HG02884 (cell line): ENCODE measurements around the gene GABRG3.

ENCODE experiments used
- ATAC-seq: cut with Tn5 transposase; IDR thresholded peaks from one replicate; pipeline ENCODE4 v1.9.1; 2021; ENCODE audit warnings: mild to moderate bottlenecking, moderate library complexity; ENCODE audit not compliant: unreplicated experiment

Gene GABRG3

DNA sequence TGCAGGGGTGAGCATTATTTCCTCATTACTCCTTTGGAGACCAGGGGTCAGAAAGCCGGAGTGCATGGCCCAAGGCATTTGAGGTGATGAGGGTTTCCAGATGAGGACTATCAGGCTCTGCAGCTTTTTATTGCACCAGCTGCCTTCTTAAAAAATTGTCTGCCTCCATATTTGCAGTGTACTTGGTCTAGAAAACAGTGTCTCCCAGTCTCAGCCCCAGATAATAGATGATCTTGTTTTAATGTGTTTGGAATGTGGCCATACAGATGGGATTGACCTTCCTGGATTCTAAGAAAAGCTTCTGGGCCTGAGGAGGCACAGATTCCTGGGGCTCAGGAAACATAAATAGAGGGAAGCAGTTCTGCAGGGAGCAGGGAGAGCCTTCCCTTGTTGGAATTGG lies 123.3 kb downstream of the GABRG3 start:
- no peak for ATAC-seq

DNA sequence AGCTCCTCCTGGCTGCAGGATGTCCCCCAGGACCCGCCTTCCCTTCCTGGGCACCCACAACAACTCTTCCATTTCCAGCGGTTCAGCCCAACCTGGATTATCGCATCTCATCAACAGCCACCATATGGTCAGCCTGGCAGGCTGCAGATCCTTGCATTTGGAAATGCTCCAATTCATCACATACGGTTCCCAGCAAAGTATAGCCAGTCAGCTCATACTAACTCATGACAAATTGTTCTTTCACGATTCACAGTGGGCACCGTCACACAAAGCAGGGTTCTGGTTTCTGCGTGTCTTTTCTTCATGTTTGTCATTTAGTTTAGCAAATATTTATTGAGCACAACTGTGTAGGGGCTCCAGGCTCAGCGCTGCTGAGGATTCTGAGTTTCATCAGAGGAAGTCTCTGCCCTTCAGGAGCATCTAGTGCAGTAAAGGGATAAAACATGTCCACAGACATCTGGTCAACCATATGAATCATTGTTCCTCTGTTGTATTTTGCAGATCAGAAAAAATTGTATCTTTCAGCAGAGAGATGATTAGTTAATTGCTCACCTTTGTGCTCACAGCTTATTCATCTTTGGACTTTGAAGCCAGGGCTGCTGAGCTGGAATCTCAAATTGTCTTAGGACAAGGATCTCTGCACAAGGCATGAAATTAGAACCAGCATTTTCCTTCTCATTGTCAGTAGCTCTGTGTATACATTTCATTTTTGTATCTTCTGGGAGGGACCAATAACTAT lies 125.1 kb downstream of the GABRG3 start:
- ATAC-seq, result no peak

DNA sequence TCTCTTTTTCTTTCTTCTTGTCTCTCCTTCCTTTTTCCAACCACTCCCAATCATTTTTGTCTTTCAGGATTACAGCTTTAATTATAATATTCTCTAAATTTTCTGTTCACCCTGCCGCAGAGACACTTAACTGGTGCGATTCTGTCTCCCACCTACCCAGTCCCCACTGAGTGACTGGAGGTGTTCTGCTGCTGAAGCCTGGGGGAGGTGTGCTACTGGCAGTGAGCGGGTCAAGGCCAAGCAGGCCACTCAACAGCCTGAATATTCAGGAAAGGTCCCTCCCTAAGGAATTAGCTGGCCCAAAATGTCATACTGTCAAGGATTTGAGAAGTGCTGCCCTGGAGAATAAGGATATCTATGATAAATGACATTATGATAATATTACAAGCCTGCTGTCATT lies 126.5 kb downstream of the GABRG3 start:
- no peak for ATAC-seq

DNA sequence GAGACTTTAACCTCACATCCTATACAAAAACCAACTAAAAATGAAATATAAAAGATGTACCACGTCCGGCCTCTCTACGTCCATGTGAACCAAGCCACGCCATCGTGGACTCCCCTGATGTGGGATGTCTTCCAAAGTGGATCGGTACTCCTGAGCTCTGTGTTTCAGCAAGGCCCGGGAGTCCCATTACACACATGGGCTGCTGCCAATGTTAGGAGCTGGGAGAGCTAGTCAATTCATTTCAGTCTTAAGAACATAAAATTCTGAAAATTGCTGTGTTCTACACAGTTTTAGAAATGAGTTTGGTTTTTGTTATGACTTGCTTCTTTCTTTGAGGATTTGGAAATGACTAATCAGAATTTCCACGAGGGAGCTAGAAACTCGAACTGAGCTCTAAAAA lies 131.0 kb downstream of the GABRG3 start:
- ATAC-seq, result no peak

DNA sequence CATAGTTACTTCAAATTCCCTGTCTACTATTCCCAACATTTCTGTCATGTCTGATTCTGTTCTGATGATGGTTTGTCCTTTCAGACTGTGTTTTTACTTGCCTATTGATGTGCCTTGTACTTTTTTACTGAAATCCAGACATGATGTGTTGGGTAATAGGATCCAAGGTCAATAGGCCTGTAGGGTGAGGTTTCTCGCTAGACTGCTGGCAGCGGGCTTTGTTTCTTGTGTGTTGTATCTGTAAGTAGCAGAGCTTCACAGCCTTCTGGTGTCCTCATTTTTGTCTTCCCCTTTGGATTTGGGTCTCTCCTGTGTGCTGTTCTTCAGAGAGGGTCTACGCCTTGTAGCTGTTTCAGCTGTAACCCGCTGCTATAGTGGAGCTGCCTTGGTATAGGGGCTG lies 140.3 kb downstream of the GABRG3 start:
- no peak for ATAC-seq

DNA sequence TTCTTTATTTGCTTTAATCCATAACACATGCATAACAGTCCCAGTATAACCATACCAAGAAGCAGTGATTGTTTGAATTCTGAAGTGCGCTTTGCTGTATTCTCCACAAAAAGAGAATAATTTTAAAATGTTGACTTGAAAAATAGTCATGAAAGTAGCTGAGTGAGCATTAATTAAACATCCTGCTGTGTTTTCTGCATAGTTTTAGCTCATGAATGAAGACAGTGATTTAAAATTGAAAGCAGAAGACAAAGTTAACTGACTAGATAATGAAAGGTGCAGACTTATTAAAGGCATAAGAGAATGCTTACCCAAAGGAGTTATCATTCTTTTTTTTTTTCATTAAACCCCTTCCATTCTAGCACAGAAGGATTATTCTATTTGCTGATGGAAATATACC lies 143.5 kb downstream of the GABRG3 start:
- ATAC-seq, result no peak

DNA sequence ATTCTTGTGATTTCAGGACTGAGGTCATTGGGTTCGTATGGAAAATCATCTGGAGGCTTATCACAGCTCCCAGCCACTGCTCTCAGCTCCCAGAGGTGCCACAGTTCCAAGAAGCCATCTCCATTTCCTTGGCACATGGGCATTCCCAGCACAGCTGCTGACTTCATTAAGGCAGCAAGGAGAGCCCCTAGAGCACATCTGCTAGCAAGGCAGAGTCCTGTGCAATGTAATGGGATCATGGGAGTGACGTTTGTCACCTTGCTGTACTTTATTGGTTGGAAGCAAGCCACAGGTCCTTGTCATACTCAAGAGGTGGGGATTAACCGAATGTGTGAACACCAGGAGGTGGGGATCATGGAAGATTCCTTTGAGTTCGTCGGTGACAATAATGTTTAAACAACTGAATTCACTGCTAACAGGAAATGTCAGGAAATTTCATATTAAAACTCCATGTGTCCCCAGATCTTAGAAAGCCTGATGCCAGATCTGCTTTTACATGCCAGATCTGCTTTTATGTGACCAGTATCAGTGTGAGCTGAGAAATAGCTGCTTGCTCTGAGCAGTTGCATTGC lies 148.8 kb downstream of the GABRG3 start:
- ATAC-seq, result no peak

DNA sequence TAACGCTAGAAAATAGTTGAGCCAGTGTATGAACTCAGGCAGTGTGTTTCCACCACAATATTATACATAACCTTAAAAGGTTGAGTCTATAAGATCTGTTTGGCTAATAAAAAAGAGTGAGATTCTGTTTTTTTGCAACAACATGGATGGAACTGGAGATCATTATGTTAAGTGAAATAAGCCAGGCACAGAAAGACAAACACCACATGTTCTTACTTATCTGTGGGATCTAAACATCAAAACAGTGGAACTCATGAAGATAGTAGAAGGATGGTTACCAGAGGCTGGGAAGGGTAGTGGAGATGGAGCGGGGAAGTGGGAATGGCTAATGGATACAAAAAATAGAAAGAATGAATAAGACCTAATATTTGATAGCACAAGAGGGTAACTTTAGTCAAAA lies 150.7 kb downstream of the GABRG3 start:
- ATAC-seq, result no peak

DNA sequence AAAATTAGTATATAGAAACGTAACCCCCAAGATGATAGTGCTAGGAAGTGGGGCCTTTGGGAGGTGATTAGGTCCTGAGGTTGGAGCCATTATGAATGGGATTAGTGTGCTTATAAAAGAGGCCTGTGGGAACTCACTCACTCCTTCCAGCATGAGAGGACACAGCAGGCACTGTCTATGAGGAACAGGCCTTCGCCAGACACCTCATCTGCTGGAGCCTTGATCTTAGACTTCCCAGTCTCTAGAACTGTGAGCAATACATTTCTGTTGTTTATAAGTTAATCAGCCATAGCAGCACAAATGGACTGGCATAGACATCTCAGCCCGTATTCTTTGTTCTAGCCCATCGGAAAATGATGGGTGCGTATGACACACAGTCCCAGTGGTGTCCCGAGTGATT lies 152.3 kb downstream of the GABRG3 start:
- no peak for ATAC-seq

DNA sequence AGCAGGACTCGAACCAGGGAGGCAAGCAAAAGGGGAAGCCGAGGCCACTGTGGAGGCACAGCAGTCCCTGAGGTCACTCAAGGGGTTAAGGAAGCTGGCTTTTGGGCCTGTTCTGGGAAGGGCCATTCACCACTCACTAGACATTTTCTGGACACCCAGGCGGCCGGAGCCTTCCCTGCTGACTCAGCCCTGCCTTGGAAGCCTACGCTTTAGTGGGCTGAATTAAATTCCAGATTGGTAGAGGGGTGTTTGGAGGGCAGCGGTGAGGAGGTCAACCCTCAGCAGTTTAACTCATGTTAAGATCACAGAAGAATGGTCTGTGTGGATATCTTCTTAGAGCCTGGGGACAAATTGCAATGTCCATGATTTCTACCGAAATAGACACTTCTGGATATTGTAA lies 152.8 kb downstream of the GABRG3 start:
- ATAC-seq, result no peak

DNA sequence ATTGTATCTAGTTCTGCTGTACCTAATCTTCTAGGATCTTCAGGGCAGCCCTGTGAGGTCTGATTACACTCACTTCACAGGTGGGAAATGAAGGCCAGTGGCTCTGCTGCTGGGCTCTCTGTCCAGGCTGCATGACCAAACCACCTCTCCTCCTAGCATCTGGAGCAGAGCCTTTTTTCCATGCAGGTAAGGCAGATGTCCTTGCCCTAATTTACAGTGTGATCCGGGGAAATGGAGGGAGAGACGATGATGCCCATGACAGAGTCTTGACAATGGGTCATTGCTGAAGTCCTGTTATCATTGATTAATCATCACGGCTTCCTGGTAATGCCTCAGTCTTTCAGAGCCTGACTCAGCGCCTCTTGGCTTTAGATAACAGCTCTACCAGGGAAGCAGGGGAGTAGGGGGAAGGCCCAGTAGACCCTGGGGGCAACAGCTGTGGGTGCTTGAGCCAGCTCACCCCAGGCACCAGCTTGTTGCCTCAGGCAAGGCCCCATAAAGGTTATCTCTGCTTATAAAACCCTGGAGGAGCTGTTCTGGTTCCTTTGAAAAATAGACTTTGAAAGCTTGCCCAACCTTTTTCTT lies 153.4 kb downstream of the GABRG3 start:
- ATAC-seq, result no peak

DNA sequence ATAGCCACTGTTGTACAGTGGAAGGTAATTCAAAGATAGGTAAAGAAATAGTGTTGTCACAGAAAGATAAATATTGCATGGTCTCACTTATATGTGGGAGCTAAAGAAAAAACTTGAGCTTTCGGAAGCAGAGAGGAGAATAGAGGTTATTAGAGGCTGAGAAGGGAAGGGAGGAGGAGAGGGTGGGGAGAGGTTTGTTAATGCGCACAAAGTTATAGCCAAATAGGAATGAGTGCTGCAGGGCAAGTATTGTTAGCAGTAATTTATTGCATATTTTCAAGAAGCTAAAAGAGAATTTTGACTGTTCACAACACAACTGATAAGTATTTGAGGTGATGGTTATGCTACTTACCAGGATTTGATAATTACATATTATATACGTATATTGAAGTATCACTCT lies 154.2 kb downstream of the GABRG3 start:
- ATAC-seq, result no peak

DNA sequence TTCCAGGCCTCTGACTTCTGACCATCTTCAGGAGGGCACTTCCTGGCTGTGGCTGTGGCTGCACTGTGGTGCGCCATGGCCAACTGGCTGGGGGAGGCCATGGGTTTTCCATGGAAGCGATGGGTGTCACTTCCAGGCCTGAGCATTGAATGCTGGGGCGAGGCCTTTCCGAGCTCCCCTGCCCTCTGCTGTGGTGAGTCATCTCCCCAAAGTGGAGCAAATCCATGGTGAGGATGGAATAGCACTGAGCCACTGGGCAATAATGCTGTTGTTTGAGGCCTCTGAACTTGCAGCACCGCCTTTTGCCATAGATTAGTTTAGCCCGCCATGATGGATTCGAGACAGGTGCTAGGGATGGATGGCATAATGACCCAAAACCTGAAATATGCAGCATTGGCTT lies 155.5 kb downstream of the GABRG3 start:
- no peak for ATAC-seq

DNA sequence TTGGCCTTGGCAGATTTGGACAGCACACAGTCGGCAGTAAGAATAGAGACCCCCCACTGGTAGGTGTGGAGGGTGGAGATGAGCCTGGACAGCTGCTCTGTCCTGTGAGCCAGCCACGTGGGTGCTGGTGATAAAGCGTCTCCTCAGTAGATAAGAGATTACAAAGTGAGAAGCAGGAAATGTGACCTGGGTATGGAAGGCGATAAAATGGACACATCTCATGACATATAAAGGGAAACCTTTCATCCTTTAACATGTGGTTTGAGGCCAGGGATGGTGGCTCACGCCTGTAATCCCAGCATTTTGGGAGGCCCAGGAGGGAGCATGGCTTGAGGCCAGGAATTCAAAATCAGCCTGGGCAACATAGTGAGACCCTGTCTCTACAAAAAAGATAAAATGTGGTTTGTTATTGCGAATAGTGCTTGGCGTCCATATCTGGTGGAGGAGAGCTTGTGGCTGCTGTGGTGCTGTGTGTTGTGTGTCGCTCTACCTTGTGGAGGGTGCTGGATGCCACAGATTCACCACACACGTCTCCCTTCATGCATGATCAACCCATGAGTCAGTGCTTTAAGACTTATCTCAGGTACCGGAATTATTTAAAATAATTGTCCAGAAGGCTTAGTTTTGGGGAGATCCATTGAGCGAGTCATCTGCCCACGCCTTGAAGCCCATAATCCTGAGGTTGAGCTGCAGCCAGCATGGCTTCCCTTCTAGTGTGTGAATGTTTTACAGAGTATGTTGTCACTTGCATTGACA lies 157.0 kb downstream of the GABRG3 start:
- ATAC-seq, result no peak

DNA sequence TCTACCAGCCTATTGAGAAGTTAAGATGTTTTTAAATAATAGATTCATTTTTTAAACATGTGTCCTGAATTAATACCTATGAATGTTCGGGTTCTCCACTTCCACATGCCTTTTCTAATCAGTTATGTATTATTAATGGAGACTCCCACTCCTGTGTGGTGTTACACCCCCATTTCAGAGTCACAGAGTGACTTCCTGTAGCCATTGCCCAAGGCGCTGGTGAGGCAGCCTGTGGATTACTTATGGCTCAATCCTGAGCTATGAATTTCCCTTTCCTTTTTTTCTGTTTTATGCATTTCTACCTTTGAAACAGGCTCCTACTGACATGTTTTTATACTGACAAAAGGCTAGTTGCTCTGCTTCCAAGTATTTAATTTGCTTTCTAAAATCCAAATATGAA lies 162.3 kb downstream of the GABRG3 start:
- no peak for ATAC-seq

DNA sequence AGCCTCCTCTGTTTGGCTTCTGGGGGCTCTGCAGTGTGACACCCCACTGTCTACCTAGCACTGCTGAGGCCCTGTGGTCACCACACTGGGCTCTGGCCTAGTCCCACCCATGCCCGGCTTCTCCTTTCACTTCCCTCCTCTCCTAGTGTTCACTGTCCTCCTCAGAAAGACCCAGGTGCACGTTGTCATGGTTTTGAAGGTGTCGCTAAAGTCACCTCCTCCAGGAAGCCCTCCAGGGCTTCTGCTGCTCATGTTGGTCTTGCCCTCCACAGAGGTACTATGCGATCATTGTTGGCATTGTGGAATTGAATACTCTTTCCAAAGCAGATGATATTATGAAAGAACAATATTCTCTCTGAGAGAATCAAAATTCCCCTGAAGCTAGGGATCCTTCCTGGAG lies 163.5 kb downstream of the GABRG3 start:
- no peak for ATAC-seq

DNA sequence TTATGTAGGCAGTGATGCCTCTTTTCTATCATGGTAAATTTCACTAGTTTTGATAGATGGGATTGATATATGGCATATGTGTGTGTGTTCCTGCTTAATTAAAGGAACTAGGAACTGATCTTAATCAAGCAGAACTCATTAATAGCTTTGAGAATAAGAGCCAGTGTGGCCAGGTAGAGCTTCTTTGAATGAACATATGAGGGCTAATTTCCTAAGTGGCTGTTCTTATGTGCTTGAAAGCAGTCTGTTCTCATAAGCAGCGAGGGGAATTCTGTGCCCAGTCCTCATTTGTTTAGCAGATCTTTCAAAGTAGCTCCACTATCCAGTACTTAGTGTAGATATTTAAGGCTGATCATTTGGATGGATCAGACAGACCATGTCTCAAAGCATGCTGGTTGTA lies 164.2 kb downstream of the GABRG3 start:
- ATAC-seq, result no peak

DNA sequence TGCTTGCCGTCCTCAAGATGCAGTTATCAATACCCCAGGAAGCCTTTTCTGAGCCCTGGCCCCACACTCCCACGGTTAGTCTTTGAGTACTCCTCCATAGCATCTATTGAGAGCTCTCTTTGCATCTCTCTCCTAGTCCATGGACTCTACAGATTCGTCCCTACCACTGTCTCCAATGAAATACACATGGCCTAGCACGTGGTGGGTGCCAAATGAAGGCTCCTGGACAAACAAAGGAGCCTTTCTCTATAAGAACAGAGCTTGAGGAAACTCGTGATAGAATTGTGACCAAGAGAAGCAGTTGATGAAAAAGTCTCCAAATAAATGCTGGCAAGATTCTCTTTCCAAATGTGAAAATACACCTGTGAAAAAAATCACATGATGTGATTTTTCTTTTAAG lies 166.1 kb downstream of the GABRG3 start:
- no peak for ATAC-seq

DNA sequence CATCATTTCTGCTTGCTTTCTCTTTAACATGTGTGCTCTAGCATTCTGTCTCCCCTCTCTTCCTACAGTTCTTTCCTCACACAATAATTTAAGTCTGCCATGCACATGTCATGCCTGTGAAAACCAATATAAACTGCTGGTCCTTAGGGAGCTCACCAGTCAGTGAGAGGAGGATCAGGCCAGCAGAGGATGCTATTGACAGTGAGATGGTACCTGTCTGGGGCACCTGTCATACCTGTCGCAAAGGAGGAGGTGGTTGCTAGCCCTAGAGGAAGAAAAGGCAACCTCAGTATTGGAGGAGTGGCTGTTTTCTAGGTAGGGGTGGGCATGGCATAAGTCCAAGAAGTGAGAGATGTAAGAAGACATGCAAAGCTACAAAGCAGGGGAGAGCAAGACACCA lies 194.6 kb downstream of the GABRG3 start:
- no peak for ATAC-seq

DNA sequence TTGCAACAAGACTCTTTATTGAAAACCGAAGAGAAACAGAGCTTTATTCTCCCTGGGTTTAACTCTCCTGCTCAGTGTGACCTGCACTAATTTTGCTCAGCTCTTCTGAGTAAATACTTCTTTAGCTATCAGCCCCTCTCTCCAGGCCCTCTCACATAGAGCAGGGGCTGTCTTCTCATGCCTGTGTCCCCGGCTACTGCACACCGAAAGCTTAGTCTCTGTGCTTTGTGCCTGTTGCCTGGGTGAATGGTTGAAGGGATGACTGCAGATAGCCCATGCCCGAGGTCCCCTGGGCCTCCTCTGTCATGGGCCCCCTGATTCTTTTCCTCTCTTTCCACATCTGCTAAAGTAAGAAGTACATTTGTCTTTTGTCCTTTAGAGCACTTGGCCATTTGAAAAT lies 195.9 kb downstream of the GABRG3 start:
- no peak for ATAC-seq

DNA sequence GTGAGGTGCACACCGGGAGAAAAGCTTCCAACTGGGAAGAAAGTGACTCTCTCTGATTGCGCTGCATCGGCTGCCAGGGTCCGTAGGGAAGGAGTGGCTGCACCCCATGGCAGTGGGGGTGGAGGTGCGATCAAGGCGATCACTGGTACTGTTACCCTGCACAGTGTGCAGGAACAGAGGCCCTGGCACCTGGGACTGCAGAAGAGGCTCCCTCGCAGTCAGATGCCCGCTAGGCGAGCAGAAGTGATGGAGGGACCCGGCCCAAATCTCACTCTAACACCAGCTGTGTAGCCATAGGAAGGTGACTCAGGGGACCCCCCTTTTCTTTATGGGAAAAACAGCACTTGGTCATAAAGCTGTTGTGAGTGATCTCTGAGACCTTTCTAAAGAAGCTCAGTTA lies 196.8 kb downstream of the GABRG3 start:
- ATAC-seq, result no peak

DNA sequence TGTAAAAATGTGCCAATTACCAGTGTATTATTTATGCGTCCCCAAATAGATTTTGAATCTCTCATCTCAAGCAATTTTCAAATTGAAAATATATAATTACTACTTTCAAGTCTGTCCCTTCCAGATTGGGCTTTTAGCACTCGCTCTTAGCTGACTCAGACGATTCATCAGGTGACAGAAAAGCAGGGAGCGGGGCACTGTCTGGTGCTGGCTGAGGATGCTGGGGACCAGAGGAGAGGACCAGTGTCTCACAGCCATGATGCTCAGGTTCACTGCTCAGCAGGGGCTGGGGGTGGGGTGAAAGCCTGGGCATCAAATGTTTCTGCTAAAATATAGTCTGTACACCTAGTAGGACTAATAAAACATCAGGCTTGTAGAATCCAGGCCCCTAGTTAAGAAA lies 199.9 kb downstream of the GABRG3 start:
- ATAC-seq, result no peak
